GM12878 (cell line): ENCODE data around the gene C1QTNF5. TPM values are rescaled to one million over a fixed set of nuclear protein-coding genes. Genes with fewer than 3 reads are reported as not detected.

Source experiments
- ATAC-seq: fragments of 200-7000 bp; cut with Tn5 transposase; 3 replicates; pipeline ENCODE4 v1.9.1; 2020; ENCODE audit warnings: mild to moderate bottlenecking, moderate library complexity
- BruUV-seq: library from RNA; stranded (reverse); fragments of 400-500 nt; replicated peaks from 2 replicates; lab custom pipeline; 2021; lab: Mats Ljungman, UMichigan
- CTCF ChIA-PET: fragments of 300-600 bp; sonication (Branson Sonifier 250); formaldehyde crosslinking; extraction: SDS; loops from one replicate; lab custom pipeline; 2021; ENCODE audit warnings: inconsistent platforms; lab: Yijun Ruan, JAX
- POLR2A ChIA-PET: fragments of 350-600 bp; formaldehyde crosslinking; extraction: SDS; loops from one replicate; lab custom pipeline; 2021; ENCODE audit warnings: inconsistent platforms; lab: Charles Lee
- RAD21 ChIA-PET: fragments of 300-600 bp; sonication (Branson Sonifier 250); formaldehyde crosslinking; loops from one replicate; lab custom pipeline; 2023; ENCODE audit warnings: antibody characterized with exemption; ENCODE audit not compliant: unreplicated experiment; lab: Charles Lee
- SMC1A ChIA-PET: fragments of 300-600 bp; sonication (Branson Sonifier 250); formaldehyde crosslinking; loops from one replicate; lab custom pipeline; 2023; ENCODE audit not compliant: unreplicated experiment, uncharacterized antibody; lab: Charles Lee
- DNase-seq: peaks from one replicate; pipeline ENCODE4 v3.0.0-alpha.2; 2011; ENCODE audit warnings: low read depth, low spot score
- FAIRE-seq: peaks from 3 replicates; lab custom pipeline; 2011; peaks lifted over from hg19 to GRCh38; lab: Jason Lieb, UNC
- H2AFZ ChIP-seq: 2 replicates; pipeline ENCODE4 v1.6.0; 2011; ENCODE audit warnings: low read depth, low read length, control low read depth; ENCODE audit not compliant: control insufficient read depth
- H3K27ac ChIP-seq: 2 replicates; pipeline ENCODE4 v1.5.1; 2011; ENCODE audit warnings: control low read depth; ENCODE audit not compliant: control insufficient read depth, insufficient read depth
- H3K27me3 ChIP-seq, 2 experiments: replicated peaks in 1 of 2; 2 replicates each; pipeline versions ENCODE4 v1.6.0 to v1.6.1; 2011; ENCODE audit warnings: low read length in 1 of 2; ENCODE audit not compliant: control insufficient read depth in 2 of 2, insufficient read depth in 2 of 2
- H3K36me3 ChIP-seq, 2 experiments: 2 replicates each; pipeline ENCODE4 v1.5.1; 2011; ENCODE audit warnings: low read length in 1 of 2; ENCODE audit not compliant: control insufficient read depth in 2 of 2, insufficient read depth in 2 of 2
- H3K4me1 ChIP-seq: 2 replicates; pipeline ENCODE4 v1.6.1; 2011; ENCODE audit warnings: mild to moderate bottlenecking, low read length, moderate library complexity, mixed read lengths; ENCODE audit not compliant: control insufficient read depth, insufficient read depth
- H3K4me2 ChIP-seq: 2 replicates; pipeline ENCODE4 v1.6.0; 2011; ENCODE audit warnings: control low read depth; ENCODE audit not compliant: control insufficient read depth, insufficient read depth
- H3K4me3 ChIP-seq: fragments of 200-600 bp; sonication (generic); 2 replicates; pipeline ENCODE4 v1.5.1; 2016
- H3K79me2 ChIP-seq: 2 replicates; pipeline ENCODE4 v1.6.0; 2011; ENCODE audit warnings: low read length; ENCODE audit not compliant: control insufficient read depth, insufficient read depth
- H3K9ac ChIP-seq: 2 replicates; pipeline ENCODE4 v1.8.0; 2011; ENCODE audit warnings: low read length, control low read depth, mixed read lengths; ENCODE audit not compliant: control insufficient read depth, insufficient read depth
- H3K9me3 ChIP-seq: replicated peaks from 3 replicates; pipeline ENCODE4 v1.5.1; 2011; ENCODE audit warnings: mild to moderate bottlenecking, low read length; ENCODE audit not compliant: control insufficient read depth, insufficient read depth
- H4K20me1 ChIP-seq: 2 replicates; pipeline ENCODE4 v1.6.0; 2011; ENCODE audit not compliant: control insufficient read depth, insufficient read depth
- CBX3 ChIP-seq: fragments of 200-600 bp; sonication (generic); IDR thresholded peaks from 2 replicates; pipeline ENCODE4 v1.6.1; 2016; ENCODE audit warnings: low read depth, borderline replicate concordance
- EED ChIP-seq: sonication (generic); IDR thresholded peaks from 2 replicates; pipeline ENCODE4 v1.6.1; 2016; ENCODE audit warnings: antibody characterized with exemption, low read depth
- ESRRA ChIP-seq: IDR thresholded peaks from 2 replicates; pipeline ENCODE4 v1.6.1; 2012; ENCODE audit warnings: mild to moderate bottlenecking, low read length, improper control_type of control experiment
- FOXM1 ChIP-seq: IDR thresholded peaks from 2 replicates; pipeline ENCODE4 v1.6.1; 2012; ENCODE audit warnings: low read depth, mild to moderate bottlenecking, inconsistent platforms, low read length, moderate library complexity
- JUNB ChIP-seq: IDR thresholded peaks from 2 replicates; pipeline ENCODE4 v1.6.1; 2016; ENCODE audit warnings: antibody characterized with exemption, mild to moderate bottlenecking
- LARP7 ChIP-seq: fragments of 450-650 bp; IDR thresholded peaks from 2 replicates; pipeline ENCODE4 v1.6.1; 2017; ENCODE audit warnings: mild to moderate bottlenecking
- NBN ChIP-seq: fragments of 450-650 bp; IDR thresholded peaks from 2 replicates; pipeline ENCODE4 v1.6.1; 2016
- RAD21 ChIP-seq: IDR thresholded peaks from 2 replicates; pipeline ENCODE4 v1.6.1; 2011; ENCODE audit warnings: mild to moderate bottlenecking, low read depth, low read length, moderate library complexity; ENCODE audit not compliant: insufficient read depth
- RCOR1 ChIP-seq: conservative IDR thresholded peaks from 2 replicates; pipeline ENCODE4 v1.6.1; 2012; ENCODE audit warnings: low read depth, low read length, improper control_type of control experiment
- RELA ChIP-seq: fragments of 450-650 bp; IDR thresholded peaks from 2 replicates; pipeline ENCODE4 v1.8.0; 2014; ENCODE audit warnings: borderline replicate concordance; ENCODE audit not compliant: partially characterized antibody
- RUNX3 ChIP-seq: IDR thresholded peaks from 2 replicates; pipeline ENCODE4 v1.6.1; 2012; ENCODE audit warnings: low read length, inconsistent platforms
- SIN3A ChIP-seq: IDR thresholded peaks from 2 replicates; pipeline ENCODE4 v1.6.1; 2012; ENCODE audit warnings: low read depth, low read length, improper control_type of control experiment
- SMARCA5 ChIP-seq: fragments of 450-650 bp; IDR thresholded peaks from 2 replicates; pipeline ENCODE4 v1.6.1; 2017; ENCODE audit warnings: mild to moderate bottlenecking
- SMC3 ChIP-seq: IDR thresholded peaks from 2 replicates; pipeline ENCODE4 v1.6.1; 2011; ENCODE audit warnings: low read length, improper control_type of control experiment, borderline replicate concordance
- YY1 ChIP-seq: IDR thresholded peaks from 2 replicates; pipeline ENCODE4 v1.6.1; 2011; ENCODE audit warnings: low read depth, mild to moderate bottlenecking, low read length
- ZNF217 ChIP-seq: fragments of 450-650 bp; IDR thresholded peaks from 2 replicates; pipeline ENCODE4 v1.6.1; 2017; ENCODE audit warnings: antibody characterized with exemption, mild to moderate bottlenecking
- WGBS: methylation state at CpG from one replicate; pipeline ENCODE4 v1.1.6; 2016; ENCODE audit warnings: low lambda C conversion rate; ENCODE audit not compliant: insufficient replicate concordance, insufficient coverage; ENCODE audit errors: missing lambda C conversion rate; 5-methylcytosine and 5-hydroxymethylcytosine counted together
- in situ Hi-C: fragments of 300-500 bp; cut with MboI; formaldehyde crosslinking; loops from 9 replicates; pipeline ENCODE4 v1.14.3; 2018; ENCODE audit warnings: mixed read lengths
- intact Hi-C: fragments of 100-400 bp; cut with micrococcal nuclease; formaldehyde crosslinking; loops from one replicate; pipeline ENCODE4 v1.14.2; 2022; ENCODE audit not compliant: unreplicated experiment
- polyA plus RNA-seq, 11 experiments: library from polyadenylated mRNA; depleted of rRNA in 4 of 11; unstranded in 6 of 11; stranded (reverse) in 5 of 11; fragments of >200 nt; fragmentation: Nextera tagmentation in 4 of 11; fragmentation: Illumina TruSeq in 1 of 11; extraction: Ambion mirVana in 4 of 11; extraction: Trizol in 1 of 11; gene quantifications; 1 replicate in 1 of 11; 2 replicates in 10 of 11; pipeline versions ENCODE4 v1.2.1 to v1.2.3, GENCODE V29; 2011 to 2016; ENCODE audit warnings: inconsistent platforms in 2 of 11, missing spikeins in 2 of 11, low read depth in 1 of 11
- total RNA-seq, 4 experiments: library from RNA; depleted of rRNA in 3 of 4; stranded (reverse); fragments of >200 nt in 3 of 4; fragmentation: Illumina TruSeq in 1 of 4; extraction: Trizol in 1 of 4; gene quantifications; 2 replicates each; pipeline versions ENCODE4 v1.2.1 to v1.2.3, GENCODE V29; 2013 to 2021
- TF ChIP-seq, protein P1 (sequence below): IDR thresholded peaks from 2 replicates; pipeline ENCODE4 v1.6.1; 2011; ENCODE audit warnings: mild to moderate bottlenecking, low read depth, low read length, moderate library complexity; ENCODE audit not compliant: insufficient replicate concordance
- TF ChIP-seq, protein P2 (sequence below): fragments of 450-650 bp; IDR thresholded peaks from 2 replicates; pipeline ENCODE4 v1.6.1; 2017; ENCODE audit warnings: antibody characterized with exemption, mild to moderate bottlenecking, moderate library complexity
- TF ChIP-seq, protein P3 (sequence below), 3 experiments: IDR thresholded peaks in 2 of 3; conservative IDR thresholded peaks in 1 of 3; 2 replicates each; pipeline ENCODE4 v1.5.1; 2011; ENCODE audit warnings: low read depth in 3 of 3, low read length in 3 of 3, mild to moderate bottlenecking in 3 of 3, control low read depth in 2 of 3, moderate library complexity in 2 of 3, inconsistent platforms in 1 of 3, mixed read lengths in 1 of 3; ENCODE audit not compliant: control insufficient read depth in 2 of 3, insufficient read depth in 1 of 3; ENCODE audit errors: extremely low read depth in 1 of 3

The C1QTNF5 gene
- total and polyA plus RNA-seq, 10 of the 15 experiments (the other 5 are each of a cell fraction or from before 2014, with no cell fraction given), result not detected

DNA sequence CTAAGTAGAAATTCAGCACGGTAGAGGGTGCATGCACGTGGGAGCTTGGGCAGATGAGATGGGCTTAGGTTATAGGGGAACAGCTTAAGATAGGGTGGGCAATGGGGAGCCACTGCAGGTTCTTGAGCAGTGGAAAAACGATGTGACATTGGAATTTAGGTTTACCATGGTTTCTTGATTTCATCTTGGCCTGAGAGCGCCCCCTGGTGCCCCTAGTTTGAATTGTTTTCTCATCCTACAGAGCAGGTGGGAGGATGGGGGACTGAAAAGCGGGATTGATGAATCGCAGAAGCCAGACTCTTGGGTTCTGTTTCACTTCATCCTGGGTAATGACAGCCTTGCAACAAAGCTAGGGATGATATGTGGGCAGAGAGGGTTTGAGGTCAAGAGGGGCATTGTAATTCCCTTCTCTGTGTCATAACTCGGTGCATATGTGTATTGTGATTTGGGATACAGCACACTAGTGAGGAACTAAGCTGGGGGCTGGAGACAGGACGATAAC is 17.1 kb downstream of the C1QTNF5 start:
- H3K9ac ChIP-seq, result no peak overlapping the region
- ChIA-PET CTCF (interaction anchor here (0.6 to 5.6 kb wide), 56 partner anchors 8 to 554 kb away, joined by 3 to 88 read pairs (median 5); partner anchors contain the start of genes C1QTNF5, CBL, DPAGT1 and HMBS), RAD21 (interaction anchor here (0.8 to 4.5 kb wide), 16 partner anchors 9 to 256 kb away, joined by 3 to 26 read pairs (median 4); partner anchors contain the start of genes C2CD2L, CBL, HMBS and VPS11), SMC1A (interaction anchor here (0.7 to 3.0 kb wide), 20 partner anchors 8 to 388 kb away, joined by 3 to 23 read pairs (median 3); partner anchors contain the start of genes CBL, HINFP, RNF26 and VPS11), POLR2A (interaction anchor here (0.6 to 3.0 kb wide), 8 partner anchors 8 to 267 kb away, joined by 3 to 20 read pairs (median 4); partner anchors contain the start of genes CBL and RNF26)
- no TSS peak for BruUV-seq
- FAIRE-seq (peak; percentile 86), DNase-seq (peak; percentile 37), ATAC-seq (no peak)
- H3K4me2 ChIP-seq, result no peak overlapping the region; the same call in 1 of the 2 replicates
- 15% methylated on average over 8 of the region's 8 CpGs for WGBS
- H3K36me3 ChIP-seq, result no peaks in the 10 kb centered on the region
- H3K27me3 ChIP-seq, result no peaks in the 10 kb centered on the region
- H2AFZ ChIP-seq, result peak overlapping the region; percentile 19; the same call in 1 of the 2 replicates
- intact Hi-C loops, result loop anchor here (2.0 to 5.0 kb wide), 6 partner anchors 116 to 396 kb away; partner anchors contain the start of genes ABCG4, BCL9L, CBL and NLRX1
- no peaks in the 10 kb centered on the region for H3K79me2 ChIP-seq
- H3K4me1 ChIP-seq, result peaks cover 27% of the 10 kb centered on the region
- no peaks in the 10 kb centered on the region for H4K20me1 ChIP-seq
- H3K9me3 ChIP-seq, result no peaks in the 10 kb centered on the region
- H3K27ac ChIP-seq, result no peak overlapping the region
- no peak overlapping the region for H3K4me3 ChIP-seq
- in situ Hi-C loops, result no loop called here
- TF ChIP-seq RUNX3, result peak; percentile 32; the same call in 1 of the 2 replicates
- TF ChIP-seq RAD21, result peak; percentile 79
- 0 out of 2 replicates have a peak, but pooled peaks have one; percentile 19 for TF ChIP-seq FOXM1
- no peak for TF ChIP-seq CBX3
- peak; percentile 99 for TF ChIP-seq SMARCA5
- no peak for TF ChIP-seq JUNB
- TF ChIP-seq, protein P1, sequence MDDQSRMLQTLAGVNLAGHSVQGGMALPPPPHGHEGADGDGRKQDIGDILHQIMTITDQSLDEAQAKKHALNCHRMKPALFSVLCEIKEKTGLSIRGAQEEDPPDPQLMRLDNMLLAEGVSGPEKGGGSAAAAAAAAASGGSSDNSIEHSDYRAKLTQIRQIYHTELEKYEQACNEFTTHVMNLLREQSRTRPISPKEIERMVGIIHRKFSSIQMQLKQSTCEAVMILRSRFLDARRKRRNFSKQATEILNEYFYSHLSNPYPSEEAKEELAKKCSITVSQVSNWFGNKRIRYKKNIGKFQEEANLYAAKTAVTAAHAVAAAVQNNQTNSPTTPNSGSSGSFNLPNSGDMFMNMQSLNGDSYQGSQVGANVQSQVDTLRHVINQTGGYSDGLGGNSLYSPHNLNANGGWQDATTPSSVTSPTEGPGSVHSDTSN, result peak; percentile 7
- TF ChIP-seq LARP7, result no peak
- TF ChIP-seq SMC3, result peak; percentile 66
- TF ChIP-seq, protein P2, sequence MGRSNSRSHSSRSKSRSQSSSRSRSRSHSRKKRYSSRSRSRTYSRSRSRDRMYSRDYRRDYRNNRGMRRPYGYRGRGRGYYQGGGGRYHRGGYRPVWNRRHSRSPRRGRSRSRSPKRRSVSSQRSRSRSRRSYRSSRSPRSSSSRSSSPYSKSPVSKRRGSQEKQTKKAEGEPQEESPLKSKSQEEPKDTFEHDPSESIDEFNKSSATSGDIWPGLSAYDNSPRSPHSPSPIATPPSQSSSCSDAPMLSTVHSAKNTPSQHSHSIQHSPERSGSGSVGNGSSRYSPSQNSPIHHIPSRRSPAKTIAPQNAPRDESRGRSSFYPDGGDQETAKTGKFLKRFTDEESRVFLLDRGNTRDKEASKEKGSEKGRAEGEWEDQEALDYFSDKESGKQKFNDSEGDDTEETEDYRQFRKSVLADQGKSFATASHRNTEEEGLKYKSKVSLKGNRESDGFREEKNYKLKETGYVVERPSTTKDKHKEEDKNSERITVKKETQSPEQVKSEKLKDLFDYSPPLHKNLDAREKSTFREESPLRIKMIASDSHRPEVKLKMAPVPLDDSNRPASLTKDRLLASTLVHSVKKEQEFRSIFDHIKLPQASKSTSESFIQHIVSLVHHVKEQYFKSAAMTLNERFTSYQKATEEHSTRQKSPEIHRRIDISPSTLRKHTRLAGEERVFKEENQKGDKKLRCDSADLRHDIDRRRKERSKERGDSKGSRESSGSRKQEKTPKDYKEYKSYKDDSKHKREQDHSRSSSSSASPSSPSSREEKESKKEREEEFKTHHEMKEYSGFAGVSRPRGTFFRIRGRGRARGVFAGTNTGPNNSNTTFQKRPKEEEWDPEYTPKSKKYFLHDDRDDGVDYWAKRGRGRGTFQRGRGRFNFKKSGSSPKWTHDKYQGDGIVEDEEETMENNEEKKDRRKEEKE, result no peak
- peak; percentile 80; the same call in 1 of the 2 replicates for TF ChIP-seq ZNF217
- no peak for TF ChIP-seq SIN3A
- 0 out of 2 replicates have a peak, but pooled peaks have one; percentile 63 for TF ChIP-seq RCOR1
- TF ChIP-seq ESRRA, result no peak
- TF ChIP-seq, protein P3, sequence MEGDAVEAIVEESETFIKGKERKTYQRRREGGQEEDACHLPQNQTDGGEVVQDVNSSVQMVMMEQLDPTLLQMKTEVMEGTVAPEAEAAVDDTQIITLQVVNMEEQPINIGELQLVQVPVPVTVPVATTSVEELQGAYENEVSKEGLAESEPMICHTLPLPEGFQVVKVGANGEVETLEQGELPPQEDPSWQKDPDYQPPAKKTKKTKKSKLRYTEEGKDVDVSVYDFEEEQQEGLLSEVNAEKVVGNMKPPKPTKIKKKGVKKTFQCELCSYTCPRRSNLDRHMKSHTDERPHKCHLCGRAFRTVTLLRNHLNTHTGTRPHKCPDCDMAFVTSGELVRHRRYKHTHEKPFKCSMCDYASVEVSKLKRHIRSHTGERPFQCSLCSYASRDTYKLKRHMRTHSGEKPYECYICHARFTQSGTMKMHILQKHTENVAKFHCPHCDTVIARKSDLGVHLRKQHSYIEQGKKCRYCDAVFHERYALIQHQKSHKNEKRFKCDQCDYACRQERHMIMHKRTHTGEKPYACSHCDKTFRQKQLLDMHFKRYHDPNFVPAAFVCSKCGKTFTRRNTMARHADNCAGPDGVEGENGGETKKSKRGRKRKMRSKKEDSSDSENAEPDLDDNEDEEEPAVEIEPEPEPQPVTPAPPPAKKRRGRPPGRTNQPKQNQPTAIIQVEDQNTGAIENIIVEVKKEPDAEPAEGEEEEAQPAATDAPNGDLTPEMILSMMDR (IDR thresholded peaks at IDR 0.05 in 2 of 3, conservative IDR thresholded peaks at IDR 0.05 in 1 of 3; ENCODE audit: control insufficient read depth in 2 of 3, extremely low read depth in 1 of 3, insufficient read depth in 1 of 3, low read depth in 3 of 3, low read length in 3 of 3), result peak; percentile 73 to 86 (median 82)
- peak; percentile 10 for TF ChIP-seq RELA
- TF ChIP-seq EED, result peak; percentile 40; the same call in 1 of the 2 replicates
- peak; percentile 63 for TF ChIP-seq YY1
- 0 out of 2 replicates have a peak, but pooled peaks have one; percentile 43 for TF ChIP-seq NBN
